ENCODE results near the gene MAP3K5. TPM values are rescaled to one million over a fixed set of nuclear protein-coding genes. Genes with fewer than 3 reads are reported as not detected.

The MAP3K5 gene
- total and polyA plus RNA-seq, 9 of the 15 experiments (the other 6 are each of a cell fraction or from before 2014, with no cell fraction given), result 2.2 to 13.0 (median 9.9) TPM

DNA sequence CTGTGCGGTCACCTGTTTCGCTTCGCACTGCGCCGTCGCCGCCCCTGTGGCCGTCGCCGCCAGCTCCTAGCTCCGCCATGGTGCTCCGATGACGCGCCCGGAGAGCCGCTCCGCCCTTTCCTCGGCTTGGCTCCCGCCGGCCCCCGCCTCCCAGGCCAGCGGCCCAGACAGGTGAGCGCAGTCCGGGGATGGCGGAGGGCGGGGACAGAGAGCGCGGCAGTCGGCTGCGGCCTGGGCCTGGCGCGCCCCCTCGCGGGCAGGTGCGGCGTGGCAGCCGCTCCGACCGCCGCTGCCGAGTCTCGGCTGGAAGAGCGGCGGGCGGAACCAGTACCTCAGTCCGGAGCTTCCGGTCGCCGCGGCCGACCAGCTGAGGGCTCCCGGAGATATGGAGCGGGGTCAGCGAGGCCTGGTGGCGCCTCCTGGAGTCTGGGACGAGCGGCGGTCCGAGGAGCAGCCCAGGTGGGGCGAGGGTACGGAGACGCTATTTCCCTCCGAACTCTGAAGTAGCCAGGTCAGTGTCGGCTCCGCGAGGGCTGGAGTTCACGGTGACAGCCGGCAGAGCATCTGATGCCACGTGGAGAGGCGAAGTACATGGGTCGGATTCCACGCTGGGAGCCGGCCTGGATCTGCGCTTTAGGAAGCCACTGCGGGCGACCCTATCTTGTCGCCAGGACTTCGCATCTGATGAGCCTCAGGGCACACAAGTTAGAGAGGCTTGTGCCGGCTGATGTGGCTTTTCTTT lies 241.8 kb downstream of the MAP3K5 start, which contains the start of gene MAP7 (continued):
- TF ChIP-seq RBM39 (optimal IDR thresholded peaks at IDR 0.05; ENCODE audit: low read depth, low read length) (no peak), FOXM1 (IDR thresholded peaks at IDR 0.05; ENCODE audit: low read depth) (no peak), FOXM1 (CRISPR knock-in tag; IDR thresholded peaks at IDR 0.05; ENCODE audit: low read depth) (peak; percentile 89; the same call in 1 of the 2 replicates), BRD4 (IDR thresholded peaks at IDR 0.05) (no peak), NFYB (IDR thresholded peaks at IDR 0.05; ENCODE audit: extremely low read depth, insufficient read length) (no peak), PRMT5 (CRISPR knock-in tag; IDR thresholded peaks at IDR 0.05) (no peak), SIRT6 (IDR thresholded peaks at IDR 0.05; ENCODE audit: low read depth, low read length) (no peak), SRSF7 (optimal IDR thresholded peaks at IDR 0.05; ENCODE audit: low read depth, low read length) (no peak), ZFP36 (IDR thresholded peaks at IDR 0.05; ENCODE audit: low read depth, low read length, partially characterized antibody) (no peak)
- TF ChIP-seq, protein P1, sequence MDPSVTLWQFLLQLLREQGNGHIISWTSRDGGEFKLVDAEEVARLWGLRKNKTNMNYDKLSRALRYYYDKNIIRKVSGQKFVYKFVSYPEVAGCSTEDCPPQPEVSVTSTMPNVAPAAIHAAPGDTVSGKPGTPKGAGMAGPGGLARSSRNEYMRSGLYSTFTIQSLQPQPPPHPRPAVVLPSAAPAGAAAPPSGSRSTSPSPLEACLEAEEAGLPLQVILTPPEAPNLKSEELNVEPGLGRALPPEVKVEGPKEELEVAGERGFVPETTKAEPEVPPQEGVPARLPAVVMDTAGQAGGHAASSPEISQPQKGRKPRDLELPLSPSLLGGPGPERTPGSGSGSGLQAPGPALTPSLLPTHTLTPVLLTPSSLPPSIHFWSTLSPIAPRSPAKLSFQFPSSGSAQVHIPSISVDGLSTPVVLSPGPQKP (CRISPR knock-in tag; IDR thresholded peaks at IDR 0.05), result no peak
- TF ChIP-seq, protein P2, sequence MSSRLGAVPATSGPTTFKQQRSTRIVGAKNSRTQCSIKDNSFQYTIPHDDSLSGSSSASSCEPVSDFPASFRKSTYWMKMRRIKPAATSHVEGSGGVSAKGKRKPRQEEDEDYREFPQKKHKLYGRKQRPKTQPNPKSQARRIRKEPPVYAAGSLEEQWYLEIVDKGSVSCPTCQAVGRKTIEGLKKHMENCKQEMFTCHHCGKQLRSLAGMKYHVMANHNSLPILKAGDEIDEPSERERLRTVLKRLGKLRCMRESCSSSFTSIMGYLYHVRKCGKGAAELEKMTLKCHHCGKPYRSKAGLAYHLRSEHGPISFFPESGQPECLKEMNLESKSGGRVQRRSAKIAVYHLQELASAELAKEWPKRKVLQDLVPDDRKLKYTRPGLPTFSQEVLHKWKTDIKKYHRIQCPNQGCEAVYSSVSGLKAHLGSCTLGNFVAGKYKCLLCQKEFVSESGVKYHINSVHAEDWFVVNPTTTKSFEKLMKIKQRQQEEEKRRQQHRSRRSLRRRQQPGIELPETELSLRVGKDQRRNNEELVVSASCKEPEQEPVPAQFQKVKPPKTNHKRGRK (tag; IDR thresholded peaks at IDR 0.05), result no peak
- TF ChIP-seq, protein P3, sequence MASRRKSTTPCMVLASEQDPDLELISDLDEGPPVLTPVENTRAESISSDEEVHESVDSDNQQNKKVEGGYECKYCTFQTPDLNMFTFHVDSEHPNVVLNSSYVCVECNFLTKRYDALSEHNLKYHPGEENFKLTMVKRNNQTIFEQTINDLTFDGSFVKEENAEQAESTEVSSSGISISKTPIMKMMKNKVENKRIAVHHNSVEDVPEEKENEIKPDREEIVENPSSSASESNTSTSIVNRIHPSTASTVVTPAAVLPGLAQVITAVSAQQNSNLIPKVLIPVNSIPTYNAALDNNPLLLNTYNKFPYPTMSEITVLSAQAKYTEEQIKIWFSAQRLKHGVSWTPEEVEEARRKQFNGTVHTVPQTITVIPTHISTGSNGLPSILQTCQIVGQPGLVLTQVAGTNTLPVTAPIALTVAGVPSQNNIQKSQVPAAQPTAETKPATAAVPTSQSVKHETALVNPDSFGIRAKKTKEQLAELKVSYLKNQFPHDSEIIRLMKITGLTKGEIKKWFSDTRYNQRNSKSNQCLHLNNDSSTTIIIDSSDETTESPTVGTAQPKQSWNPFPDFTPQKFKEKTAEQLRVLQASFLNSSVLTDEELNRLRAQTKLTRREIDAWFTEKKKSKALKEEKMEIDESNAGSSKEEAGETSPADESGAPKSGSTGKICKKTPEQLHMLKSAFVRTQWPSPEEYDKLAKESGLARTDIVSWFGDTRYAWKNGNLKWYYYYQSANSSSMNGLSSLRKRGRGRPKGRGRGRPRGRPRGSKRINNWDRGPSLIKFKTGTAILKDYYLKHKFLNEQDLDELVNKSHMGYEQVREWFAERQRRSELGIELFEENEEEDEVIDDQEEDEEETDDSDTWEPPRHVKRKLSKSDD (conservative IDR thresholded peaks at IDR 0.05; ENCODE audit: low read length), result no peak
- TF ChIP-seq, protein P4, sequence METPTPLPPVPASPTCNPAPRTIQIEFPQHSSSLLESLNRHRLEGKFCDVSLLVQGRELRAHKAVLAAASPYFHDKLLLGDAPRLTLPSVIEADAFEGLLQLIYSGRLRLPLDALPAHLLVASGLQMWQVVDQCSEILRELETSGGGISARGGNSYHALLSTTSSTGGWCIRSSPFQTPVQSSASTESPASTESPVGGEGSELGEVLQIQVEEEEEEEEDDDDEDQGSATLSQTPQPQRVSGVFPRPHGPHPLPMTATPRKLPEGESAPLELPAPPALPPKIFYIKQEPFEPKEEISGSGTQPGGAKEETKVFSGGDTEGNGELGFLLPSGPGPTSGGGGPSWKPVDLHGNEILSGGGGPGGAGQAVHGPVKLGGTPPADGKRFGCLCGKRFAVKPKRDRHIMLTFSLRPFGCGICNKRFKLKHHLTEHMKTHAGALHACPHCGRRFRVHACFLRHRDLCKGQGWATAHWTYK (CRISPR knock-in tag; IDR thresholded peaks at IDR 0.05), result peak; percentile 64; the same call in 1 of the 2 replicates
- TF ChIP-seq, protein P5, sequence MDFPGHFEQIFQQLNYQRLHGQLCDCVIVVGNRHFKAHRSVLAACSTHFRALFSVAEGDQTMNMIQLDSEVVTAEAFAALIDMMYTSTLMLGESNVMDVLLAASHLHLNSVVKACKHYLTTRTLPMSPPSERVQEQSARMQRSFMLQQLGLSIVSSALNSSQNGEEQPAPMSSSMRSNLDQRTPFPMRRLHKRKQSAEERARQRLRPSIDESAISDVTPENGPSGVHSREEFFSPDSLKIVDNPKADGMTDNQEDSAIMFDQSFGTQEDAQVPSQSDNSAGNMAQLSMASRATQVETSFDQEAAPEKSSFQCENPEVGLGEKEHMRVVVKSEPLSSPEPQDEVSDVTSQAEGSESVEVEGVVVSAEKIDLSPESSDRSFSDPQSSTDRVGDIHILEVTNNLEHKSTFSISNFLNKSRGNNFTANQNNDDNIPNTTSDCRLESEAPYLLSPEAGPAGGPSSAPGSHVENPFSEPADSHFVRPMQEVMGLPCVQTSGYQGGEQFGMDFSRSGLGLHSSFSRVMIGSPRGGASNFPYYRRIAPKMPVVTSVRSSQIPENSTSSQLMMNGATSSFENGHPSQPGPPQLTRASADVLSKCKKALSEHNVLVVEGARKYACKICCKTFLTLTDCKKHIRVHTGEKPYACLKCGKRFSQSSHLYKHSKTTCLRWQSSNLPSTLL (IDR thresholded peaks at IDR 0.05), result no peak
- TF ChIP-seq, protein P6, sequence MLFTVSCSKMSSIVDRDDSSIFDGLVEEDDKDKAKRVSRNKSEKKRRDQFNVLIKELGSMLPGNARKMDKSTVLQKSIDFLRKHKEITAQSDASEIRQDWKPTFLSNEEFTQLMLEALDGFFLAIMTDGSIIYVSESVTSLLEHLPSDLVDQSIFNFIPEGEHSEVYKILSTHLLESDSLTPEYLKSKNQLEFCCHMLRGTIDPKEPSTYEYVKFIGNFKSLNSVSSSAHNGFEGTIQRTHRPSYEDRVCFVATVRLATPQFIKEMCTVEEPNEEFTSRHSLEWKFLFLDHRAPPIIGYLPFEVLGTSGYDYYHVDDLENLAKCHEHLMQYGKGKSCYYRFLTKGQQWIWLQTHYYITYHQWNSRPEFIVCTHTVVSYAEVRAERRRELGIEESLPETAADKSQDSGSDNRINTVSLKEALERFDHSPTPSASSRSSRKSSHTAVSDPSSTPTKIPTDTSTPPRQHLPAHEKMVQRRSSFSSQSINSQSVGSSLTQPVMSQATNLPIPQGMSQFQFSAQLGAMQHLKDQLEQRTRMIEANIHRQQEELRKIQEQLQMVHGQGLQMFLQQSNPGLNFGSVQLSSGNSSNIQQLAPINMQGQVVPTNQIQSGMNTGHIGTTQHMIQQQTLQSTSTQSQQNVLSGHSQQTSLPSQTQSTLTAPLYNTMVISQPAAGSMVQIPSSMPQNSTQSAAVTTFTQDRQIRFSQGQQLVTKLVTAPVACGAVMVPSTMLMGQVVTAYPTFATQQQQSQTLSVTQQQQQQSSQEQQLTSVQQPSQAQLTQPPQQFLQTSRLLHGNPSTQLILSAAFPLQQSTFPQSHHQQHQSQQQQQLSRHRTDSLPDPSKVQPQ (CRISPR knock-in tag; IDR thresholded peaks at IDR 0.05; ENCODE audit: borderline replicate concordance), result no peak
